GM12874 (cell line): Measurements from ENCODE around the gene YBX1.

ENCODE experiments used
- TF ChIP-seq, protein P1 (sequence below): IDR thresholded peaks from 2 replicates; pipeline ENCODE4 v1.5.1; 2011; ENCODE audit warnings: low read depth, mild to moderate bottlenecking, control low read depth, low read length, moderate library complexity; ENCODE audit not compliant: insufficient read depth

YBX1 gene

DNA sequence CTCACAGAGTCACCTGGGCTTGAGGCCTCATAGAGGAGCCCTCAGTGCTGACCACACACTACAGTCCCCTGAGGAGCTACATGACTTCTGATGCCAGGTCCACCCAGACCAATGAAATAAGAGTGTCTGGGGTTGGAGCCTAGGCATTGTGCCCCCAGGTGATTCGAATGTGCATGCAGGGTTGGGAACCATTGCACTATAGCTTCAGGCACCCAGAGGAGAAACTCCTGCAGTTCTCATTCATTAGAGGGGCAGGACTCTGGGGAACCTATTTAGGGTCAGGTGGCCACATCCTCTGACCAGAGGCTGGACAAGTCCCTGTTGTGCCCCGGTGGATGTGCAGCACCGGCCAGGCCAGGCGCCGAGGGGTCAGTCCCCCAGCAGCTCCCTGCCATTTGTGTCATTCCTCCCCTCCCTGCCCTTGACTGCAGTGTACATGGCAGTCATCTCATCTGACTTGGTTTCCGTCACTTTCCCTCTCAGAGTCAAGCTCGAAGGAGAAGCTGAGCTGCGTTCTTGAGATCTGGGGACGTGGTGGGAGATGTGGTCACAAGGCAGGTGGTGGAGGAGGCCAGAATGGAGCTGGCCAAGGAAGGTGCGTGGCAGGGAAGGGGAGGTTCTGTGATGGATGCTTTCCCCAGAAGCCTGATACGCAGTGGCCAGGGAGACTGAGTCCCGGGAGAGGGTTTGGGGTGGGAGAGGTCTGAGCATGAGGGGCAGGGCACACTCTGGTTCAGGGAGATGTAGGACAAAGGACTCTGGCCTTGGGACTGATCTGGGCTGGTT lies 51.4 kb downstream of the YBX1 start:
- TF ChIP-seq, protein P1, sequence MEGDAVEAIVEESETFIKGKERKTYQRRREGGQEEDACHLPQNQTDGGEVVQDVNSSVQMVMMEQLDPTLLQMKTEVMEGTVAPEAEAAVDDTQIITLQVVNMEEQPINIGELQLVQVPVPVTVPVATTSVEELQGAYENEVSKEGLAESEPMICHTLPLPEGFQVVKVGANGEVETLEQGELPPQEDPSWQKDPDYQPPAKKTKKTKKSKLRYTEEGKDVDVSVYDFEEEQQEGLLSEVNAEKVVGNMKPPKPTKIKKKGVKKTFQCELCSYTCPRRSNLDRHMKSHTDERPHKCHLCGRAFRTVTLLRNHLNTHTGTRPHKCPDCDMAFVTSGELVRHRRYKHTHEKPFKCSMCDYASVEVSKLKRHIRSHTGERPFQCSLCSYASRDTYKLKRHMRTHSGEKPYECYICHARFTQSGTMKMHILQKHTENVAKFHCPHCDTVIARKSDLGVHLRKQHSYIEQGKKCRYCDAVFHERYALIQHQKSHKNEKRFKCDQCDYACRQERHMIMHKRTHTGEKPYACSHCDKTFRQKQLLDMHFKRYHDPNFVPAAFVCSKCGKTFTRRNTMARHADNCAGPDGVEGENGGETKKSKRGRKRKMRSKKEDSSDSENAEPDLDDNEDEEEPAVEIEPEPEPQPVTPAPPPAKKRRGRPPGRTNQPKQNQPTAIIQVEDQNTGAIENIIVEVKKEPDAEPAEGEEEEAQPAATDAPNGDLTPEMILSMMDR = no peak

DNA sequence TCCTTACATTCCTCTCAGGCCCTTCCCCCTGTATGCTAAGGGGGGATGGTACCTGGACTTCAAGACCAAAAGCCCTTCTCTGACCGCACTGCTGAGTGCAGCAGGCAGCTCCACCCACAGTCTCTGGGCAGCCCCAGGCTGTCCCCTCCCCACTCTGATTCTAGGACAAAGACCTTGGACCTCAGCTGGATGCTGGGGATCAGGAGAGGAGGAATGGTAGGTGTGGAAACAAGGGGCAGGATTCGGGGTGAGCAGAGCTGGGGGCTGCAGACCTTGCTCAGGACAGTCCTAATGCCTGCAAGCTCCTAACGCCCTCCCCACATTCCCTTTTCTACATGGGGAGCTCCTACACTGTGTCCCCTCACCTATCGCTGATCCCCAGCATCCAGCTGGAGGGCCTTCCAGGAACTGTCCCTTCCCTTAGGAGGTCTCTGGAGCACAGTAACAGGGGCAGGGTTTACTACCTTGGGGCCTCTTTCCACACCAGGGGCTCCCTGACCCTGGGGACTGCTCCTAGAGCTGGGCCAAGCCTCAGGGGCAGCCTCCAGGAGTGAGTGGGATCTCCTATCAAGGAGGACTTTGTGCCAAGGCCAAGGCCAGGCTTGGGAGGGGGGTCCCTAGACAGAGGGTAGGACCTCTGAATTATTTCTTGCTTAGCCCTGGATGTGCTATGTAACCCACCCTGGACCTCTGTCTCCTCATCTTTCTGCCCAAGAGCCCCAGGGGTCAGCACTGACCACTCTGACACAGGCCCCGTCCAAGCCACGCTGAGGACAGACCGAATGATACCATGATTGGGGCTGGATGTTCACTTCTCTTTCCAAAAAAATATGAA lies 52.2 kb downstream of the YBX1 start:
- TF ChIP-seq, protein P1 = no peak

DNA sequence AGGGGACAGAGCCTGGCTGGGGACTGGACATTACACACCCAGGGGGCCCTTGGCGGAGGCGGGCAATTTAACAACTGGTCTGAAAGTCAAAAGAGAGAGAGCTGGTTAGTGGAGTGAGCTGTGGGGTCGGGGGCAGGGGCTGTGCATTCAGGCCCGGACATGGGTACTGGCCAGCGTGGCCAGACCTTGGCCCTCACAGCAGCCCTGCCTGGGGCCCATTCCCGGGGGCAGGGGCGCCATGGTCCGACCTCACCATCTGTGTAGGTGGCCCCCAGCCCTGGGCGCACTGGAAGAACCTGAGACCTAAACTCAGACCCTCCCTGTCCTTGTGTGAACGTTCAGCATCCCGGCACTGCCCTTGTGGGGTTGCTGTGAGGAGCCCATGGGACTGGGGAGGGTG lies 52.8 kb downstream of the YBX1 start:
- TF ChIP-seq, protein P1 = no peak

DNA sequence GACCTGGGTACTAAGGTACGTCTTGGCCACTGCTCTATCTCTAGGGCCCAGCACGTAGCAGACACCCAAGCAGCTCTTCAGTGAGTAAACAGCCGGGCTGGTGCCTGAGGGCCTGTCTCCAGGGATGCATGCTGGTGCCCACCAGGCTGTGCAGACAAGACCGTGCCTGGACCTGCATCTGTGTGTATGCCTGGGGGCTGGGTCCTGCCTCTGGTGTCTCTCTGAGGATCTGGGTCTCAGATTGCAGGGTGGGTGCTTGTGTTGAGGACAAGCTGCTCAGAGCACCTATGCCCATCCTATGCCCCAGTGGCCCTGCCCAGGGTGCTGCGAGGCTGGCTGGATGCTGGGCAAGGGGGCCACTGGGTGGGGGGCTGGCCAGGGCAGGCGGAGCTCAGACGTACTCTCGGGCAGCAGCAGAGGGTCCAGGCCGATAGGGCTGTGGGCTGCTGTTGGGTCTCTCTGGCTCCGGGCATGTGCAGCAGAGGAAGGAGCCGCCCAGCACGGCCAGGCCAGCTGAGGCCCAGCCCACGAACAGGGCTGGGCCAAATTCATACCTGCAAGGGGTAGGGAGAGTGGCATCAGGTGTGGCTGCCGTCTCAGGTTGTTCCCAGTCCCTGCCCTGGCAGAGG lies 53.4 kb downstream of the YBX1 start:
- TF ChIP-seq, protein P1 = no peak

DNA sequence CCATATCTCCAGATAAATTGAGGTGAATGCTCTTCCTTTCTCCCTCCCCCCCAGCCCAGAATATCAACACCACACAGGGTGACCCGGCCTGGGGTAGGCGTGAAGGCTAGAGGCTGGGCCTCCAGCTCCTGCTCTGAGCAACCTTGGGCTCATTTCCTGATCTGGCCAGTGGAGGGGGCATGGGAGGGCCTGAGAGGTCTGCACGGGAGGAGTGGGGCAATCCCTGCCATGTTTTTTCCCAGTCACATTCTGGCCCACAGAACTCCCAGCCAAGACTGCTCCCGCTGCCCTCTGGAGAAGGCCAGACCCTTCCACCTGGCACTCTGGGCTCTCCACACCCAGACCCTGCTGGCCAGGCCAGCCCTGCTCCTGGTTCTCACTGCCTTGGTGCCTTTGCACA lies 53.9 kb downstream of the YBX1 start:
- TF ChIP-seq, protein P1 = no peak

DNA sequence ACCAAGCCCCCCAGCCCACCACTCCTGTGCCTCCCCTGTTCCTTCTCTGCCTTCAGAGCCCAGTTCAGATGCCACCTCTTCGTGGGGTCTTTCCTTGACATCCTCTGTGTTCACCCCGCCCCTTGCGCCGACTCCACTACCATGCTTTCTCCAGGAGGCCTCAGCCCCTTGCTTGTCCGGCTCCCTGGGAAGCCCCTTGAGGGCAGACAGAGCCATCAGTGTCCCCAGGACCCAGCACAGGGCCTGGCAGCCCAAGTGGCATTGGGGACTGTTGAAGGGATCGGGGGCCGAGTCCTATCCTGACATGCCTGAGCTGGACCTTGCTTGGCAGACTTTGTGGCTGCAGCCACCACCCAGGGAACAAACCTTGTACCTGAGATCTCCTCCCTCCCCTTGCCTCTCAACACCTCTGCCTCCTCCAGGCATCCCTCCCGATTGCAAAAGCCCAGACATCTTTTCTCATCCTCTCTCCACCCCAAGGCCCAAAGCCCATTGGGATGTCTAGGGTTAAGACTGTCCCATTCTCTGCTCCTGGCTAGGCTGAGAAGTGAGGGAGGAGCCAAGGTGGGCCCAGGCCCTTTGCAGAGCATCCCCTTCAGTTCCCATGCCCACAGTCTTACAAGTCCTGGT lies 54.5 kb downstream of the YBX1 start:
- TF ChIP-seq, protein P1 = no peak

DNA sequence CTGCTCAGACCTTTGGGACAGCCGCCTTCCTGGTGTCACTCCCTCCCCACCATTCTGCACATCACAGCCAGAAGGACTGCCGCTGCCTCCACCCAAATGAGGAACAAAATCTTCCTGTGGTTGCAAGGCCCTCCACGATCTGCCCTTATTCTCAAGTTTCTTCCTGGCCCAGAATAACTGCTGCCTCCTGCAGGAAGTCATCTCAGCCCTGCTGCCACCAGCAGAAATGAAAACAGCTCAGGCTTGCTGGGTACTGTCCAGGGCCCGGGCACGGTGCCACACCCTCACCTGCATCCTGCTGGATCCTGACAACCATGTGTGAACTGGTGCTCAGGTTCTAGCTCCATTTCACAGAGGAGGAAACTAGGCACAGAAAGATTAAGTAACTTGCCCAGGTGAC lies 55.0 kb downstream of the YBX1 start:
- TF ChIP-seq, protein P1 = peak; percentile 18; the same call in 1 of the 2 replicates
